Measurements from ENCODE around the gene TSPAN12. TPM values are rescaled to one million over a fixed set of nuclear protein-coding genes. Genes with fewer than 3 reads are reported as not detected.

Gene TSPAN12
- total and polyA plus RNA-seq, 9 donors, result 0.50 to 58.0 (median 4.2) TPM

DNA sequence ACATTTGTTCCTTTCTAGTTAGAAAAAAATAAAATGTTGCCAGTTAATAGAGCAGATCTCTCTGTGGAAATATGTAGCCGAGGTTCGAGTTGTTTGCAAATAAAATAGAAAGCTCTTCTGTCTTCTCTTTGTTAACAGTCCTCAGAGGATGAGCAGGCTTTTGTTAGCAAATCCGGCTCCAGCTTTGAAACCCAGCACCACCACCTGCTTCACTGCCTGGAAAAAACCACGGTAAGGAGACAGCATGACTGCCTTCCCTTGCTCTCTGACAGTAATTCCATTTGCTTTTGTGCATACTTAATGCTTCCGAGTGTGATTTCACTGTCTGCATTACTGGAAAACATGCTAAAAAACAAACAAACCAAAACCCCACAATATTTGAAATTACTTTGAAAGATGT is 115.6 kb downstream of the TSPAN12 start:
- Histone ChIP-seq H3K9me3 (no peaks in the 10 kb centered on the region), H3K27ac (no peak overlapping the region), H3K4me3 (no peak overlapping the region), H3K36me3 (no peaks in the 10 kb centered on the region), H3K27me3 (no peaks in the 10 kb centered on the region), H3K4me1 (ENCODE audit: insufficient read depth) (no peaks in the 10 kb centered on the region)
- DNase-seq, result no peak
- TF ChIP-seq, protein P1, sequence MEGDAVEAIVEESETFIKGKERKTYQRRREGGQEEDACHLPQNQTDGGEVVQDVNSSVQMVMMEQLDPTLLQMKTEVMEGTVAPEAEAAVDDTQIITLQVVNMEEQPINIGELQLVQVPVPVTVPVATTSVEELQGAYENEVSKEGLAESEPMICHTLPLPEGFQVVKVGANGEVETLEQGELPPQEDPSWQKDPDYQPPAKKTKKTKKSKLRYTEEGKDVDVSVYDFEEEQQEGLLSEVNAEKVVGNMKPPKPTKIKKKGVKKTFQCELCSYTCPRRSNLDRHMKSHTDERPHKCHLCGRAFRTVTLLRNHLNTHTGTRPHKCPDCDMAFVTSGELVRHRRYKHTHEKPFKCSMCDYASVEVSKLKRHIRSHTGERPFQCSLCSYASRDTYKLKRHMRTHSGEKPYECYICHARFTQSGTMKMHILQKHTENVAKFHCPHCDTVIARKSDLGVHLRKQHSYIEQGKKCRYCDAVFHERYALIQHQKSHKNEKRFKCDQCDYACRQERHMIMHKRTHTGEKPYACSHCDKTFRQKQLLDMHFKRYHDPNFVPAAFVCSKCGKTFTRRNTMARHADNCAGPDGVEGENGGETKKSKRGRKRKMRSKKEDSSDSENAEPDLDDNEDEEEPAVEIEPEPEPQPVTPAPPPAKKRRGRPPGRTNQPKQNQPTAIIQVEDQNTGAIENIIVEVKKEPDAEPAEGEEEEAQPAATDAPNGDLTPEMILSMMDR (IDR thresholded peaks at IDR 0.05), result no peak
- TF ChIP-seq EP300 (IDR thresholded peaks at IDR 0.05), result no peak
- TF ChIP-seq POLR2A (IDR thresholded peaks at IDR 0.05), result no peak
- WGBS, 3 donors, result 66 to 76% (median 69%) methylated on average over 5 of the region's 5 CpGs
- intact Hi-C loops (cut with DNase I), result no loop called here

DNA sequence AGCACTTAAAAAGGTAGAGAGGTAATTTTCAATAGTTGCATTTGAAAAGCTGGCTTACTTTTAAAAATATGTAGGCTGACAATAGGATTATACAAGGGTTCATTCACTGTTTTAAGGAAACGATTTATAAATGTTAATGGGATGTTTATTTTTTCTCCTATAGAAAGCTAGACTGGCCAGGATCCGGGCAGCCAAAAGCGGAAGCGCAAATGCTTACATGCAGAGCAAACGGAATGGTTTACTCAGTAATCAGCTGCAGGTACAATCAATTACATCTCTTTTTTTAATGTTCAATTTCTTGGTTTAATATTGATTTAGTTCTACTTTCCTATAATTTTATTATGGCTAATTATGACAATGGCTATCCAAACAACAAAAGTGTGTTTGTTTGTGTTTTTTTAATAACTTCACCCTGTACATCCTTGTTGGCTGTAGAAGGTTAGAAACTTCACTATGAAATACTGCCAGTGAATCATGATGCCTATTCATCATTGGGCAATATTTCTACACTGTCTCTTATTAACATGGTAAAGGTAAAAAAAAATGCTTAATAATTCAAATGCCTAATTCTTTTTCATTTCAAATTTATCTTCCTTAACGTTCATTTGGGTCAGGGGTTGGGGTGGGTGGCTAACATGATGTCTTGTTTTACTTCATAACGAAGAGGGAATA is 116.4 kb downstream of the TSPAN12 start:
- Histone ChIP-seq H3K27me3 (no peaks in the 10 kb centered on the region), H3K9me3 (no peaks in the 10 kb centered on the region), H3K36me3 (no peaks in the 10 kb centered on the region), H3K27ac (no peak overlapping the region), H3K4me1 (ENCODE audit: insufficient read depth) (no peaks in the 10 kb centered on the region), H3K4me3 (no peak overlapping the region)
- TF ChIP-seq POLR2A (IDR thresholded peaks at IDR 0.05) (no peak), EP300 (IDR thresholded peaks at IDR 0.05) (no peak)
- TF ChIP-seq, protein P1 (IDR thresholded peaks at IDR 0.05), result no peak
- intact Hi-C loops (cut with DNase I), result no loop called here
- 83 to 87% (median 85%) methylated on average over 7 of the region's 7 CpGs for WGBS, 3 donors
- DNase-seq, result no peak

DNA sequence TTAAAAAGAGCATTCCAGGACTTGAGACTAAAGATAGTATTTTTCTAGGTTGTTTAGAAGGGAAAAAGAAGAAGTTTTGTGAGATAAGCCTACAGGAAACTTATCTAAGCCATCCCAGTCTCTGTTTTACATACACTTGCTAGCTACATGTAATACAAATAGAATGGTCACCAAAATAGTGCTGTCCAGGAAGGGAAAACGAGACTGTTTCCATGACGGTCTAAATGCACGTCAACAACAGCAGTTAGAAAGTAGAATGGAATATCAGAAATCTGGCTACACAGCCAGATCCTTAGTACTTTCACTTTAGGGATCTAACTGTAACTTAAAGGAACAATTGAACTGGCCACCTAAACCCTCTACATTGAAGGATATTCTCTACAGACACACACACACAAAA is 117.6 kb downstream of the TSPAN12 start:
- 41 to 49% (median 48%) methylated on average over 3 of the region's 3 CpGs for WGBS, 3 donors
- intact Hi-C loops (cut with DNase I), result no loop called here
- H3K4me3 ChIP-seq, result no peak overlapping the region

DNA sequence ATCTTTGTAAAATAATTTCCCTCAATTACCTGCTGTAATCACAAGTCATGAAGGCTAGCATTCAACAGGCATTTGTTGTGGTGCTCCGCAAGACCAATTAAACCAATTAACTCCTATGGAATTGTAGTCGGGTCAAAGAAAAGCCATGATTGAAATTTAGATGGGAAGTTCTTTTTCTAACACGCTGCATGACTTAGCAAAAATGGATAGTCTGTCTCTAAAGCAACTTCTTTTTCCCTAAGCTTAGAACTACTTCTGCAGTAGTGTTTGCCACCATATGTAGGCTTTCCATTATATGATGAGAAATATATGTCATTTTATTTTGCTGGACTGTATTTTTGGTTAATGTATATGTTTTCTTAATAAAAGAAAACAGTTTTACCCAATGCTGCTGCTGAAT is 119.1 kb downstream of the TSPAN12 start:
- H3K36me3 ChIP-seq, result no peaks in the 10 kb centered on the region
- intact Hi-C loops (cut with DNase I), result no loop called here
- DNase-seq, result no peak
- no peaks in the 10 kb centered on the region for H3K27me3 ChIP-seq
- H3K4me3 ChIP-seq, result no peak overlapping the region
- H3K9me3 ChIP-seq, result no peaks in the 10 kb centered on the region
- H3K27ac ChIP-seq, result no peak overlapping the region
- TF ChIP-seq, protein P1 (IDR thresholded peaks at IDR 0.05), result no peak
- TF ChIP-seq POLR2A (IDR thresholded peaks at IDR 0.05) (no peak), EP300 (IDR thresholded peaks at IDR 0.05) (no peak)
- WGBS, 3 donors, result 84 to 92% (median 86%) methylated on average over 3 of the region's 3 CpGs
- no peaks in the 10 kb centered on the region for H3K4me1 ChIP-seq (ENCODE audit: insufficient read depth)

More for the DNA sequence above, 117.6 kb downstream of the TSPAN12 start:
- Histone ChIP-seq H3K36me3 (no peaks in the 10 kb centered on the region), H3K9me3 (no peaks in the 10 kb centered on the region), H3K27ac (no peak overlapping the region), H3K4me1 (ENCODE audit: insufficient read depth) (no peaks in the 10 kb centered on the region), H3K27me3 (no peaks in the 10 kb centered on the region)
- TF ChIP-seq POLR2A (IDR thresholded peaks at IDR 0.05), result no peak
- TF ChIP-seq, protein P1 (IDR thresholded peaks at IDR 0.05), result no peak
- no peak for TF ChIP-seq EP300 (IDR thresholded peaks at IDR 0.05)
- DNase-seq, result no peak

Other genes with a start within 250 kb of the TSPAN12 start
- 10 to 100 TPM; 10.1 to 19.1 (median 17.0) TPM for gene ING3, start 92.6 kb upstream of the TSPAN12 start, total RNA-seq
- 10 to 100 TPM; 14.8 to 19.5 TPM for gene ING3, start 92.6 kb upstream of the TSPAN12 start, polyA plus RNA-seq
- 100 to 1,000 TPM in 4 of 7 donors, 10 to 100 TPM in 3; 62.7 to 127 (median 102) TPM for gene CPED1, start 130.6 kb upstream of the TSPAN12 start, total RNA-seq
- gene CPED1, start 130.6 kb upstream of the TSPAN12 start, polyA plus RNA-seq, result 10 to 100 TPM; 42.1 to 54.1 TPM

All from ovary (tissue), 9 donors.